IPS DF 19.7 (cell line): ENCODE measurements around the gene PPFIA4.
"Not testable (repeated sequence)": the region's sequence is repeated elsewhere in the genome, so short reads cannot be mapped to it uniquely, and the experiment has no call there.

Experiments
- DNase-seq: peaks from one replicate; pipeline ENCODE4 v3.0.0-alpha.2; 2013; ENCODE audit warnings: low read depth, low spot score

The PPFIA4 gene

GRCh38 chr1:203026031-203026665 is at the start of gene PPFIA4:
PPFIA4 (plus strand) TSS chr1:203026491; CDS start chr1:203039009, 12,518 bp downstream.
- DNase-seq: no peak

- DNase-seq: no peak
Measured at GRCh38 chr1:202976633-202977032, 49.7 kb upstream of the PPFIA4 start.

- no peak for DNase-seq
Measured at GRCh38 chr1:202979459-202979858, 46.8 kb upstream of the PPFIA4 start.

GRCh38 chr1:202981939-202982338 is 44.4 kb upstream of the PPFIA4 start:
- no peak for DNase-seq

GRCh38 chr1:202982715-202983430 is 43.4 kb upstream of the PPFIA4 start:
- DNase-seq: no peak

GRCh38 chr1:202986120-202986519 is 40.2 kb upstream of the PPFIA4 start:
- not testable (repeated sequence) for DNase-seq

- DNase-seq: no peak
Measured at GRCh38 chr1:202987255-202987654, 39.0 kb upstream of the PPFIA4 start.

- no peak for DNase-seq
Measured at GRCh38 chr1:202987922-202988583, 38.2 kb upstream of the PPFIA4 start.

GRCh38 chr1:202989879-202990278 is 36.4 kb upstream of the PPFIA4 start:
- DNase-seq: no peak

GRCh38 chr1:202991112-202991511 is 35.2 kb upstream of the PPFIA4 start:
- DNase-seq: no peak

- DNase-seq: no peak
Measured at GRCh38 chr1:202994756-202995155, 31.5 kb upstream of the PPFIA4 start.

- DNase-seq: no peak
Measured at GRCh38 chr1:202998836-202999750, 27.2 kb upstream of the PPFIA4 start.

- no peak for DNase-seq
Measured at GRCh38 chr1:203000217-203000944, 25.9 kb upstream of the PPFIA4 start.

- DNase-seq: no peak
Measured at GRCh38 chr1:203001986-203002385, 24.3 kb upstream of the PPFIA4 start.

GRCh38 chr1:203002951-203003350 is 23.3 kb upstream of the PPFIA4 start:
- no peak for DNase-seq

- not testable (repeated sequence) for DNase-seq
Measured at GRCh38 chr1:203005395-203006142, 20.7 kb upstream of the PPFIA4 start.

GRCh38 chr1:203006948-203007871 is 19.1 kb upstream of the PPFIA4 start, which contains the start of gene TMEM183A:
TMEM183A (plus strand) TSS chr1:203007374; CDS start chr1:203007466, 92 bp downstream.
- DNase-seq: peak; percentile 90

GRCh38 chr1:203009185-203009584 is 17.1 kb upstream of the PPFIA4 start:
- DNase-seq: no peak

GRCh38 chr1:203011582-203011981 is 14.7 kb upstream of the PPFIA4 start:
- DNase-seq: no peak
